ENCODE data around the gene GTPBP6. TPM values are rescaled to one million over a fixed set of nuclear protein-coding genes. Genes with fewer than 3 reads are reported as not detected.

GTPBP6 gene
- total RNA-seq, 1 donor from 2014 or later = 47.2 TPM

- H3K27me3 Mint-ChIP-seq (ENCODE audit: unreplicated experiment) = peaks cover 17% of the 10 kb centered on the region
- H3K4me1 Mint-ChIP-seq (ENCODE audit: unreplicated experiment) = peaks cover 14% of the 10 kb centered on the region
- H3K4me3 Mint-ChIP-seq (ENCODE audit: unreplicated experiment) = peak overlapping the region; percentile 79
- DNase-seq (ENCODE audit: low spot score) = peak; percentile 31
- no peak overlapping the region for H3K27ac Mint-ChIP-seq (ENCODE audit: unreplicated experiment)
- H3K9me3 Mint-ChIP-seq (ENCODE audit: unreplicated experiment) = no peaks in the 10 kb centered on the region
- no peak for TF ChIP-seq CTCF (IDR thresholded peaks at IDR 0.05; ENCODE audit: unreplicated experiment)
- peaks cover 5% of the 10 kb centered on the region for H3K36me3 Mint-ChIP-seq (ENCODE audit: low read depth, unreplicated experiment)
Observed at GRCh38 chrX:276581-277201, 41.9 kb downstream of the GTPBP6 start.

- peaks cover 17% of the 10 kb centered on the region for H3K27me3 Mint-ChIP-seq (ENCODE audit: unreplicated experiment)
- TF ChIP-seq CTCF (IDR thresholded peaks at IDR 0.05; ENCODE audit: unreplicated experiment) = no peak
- peak; percentile 52 for DNase-seq (ENCODE audit: low spot score)
- peak overlapping the region; percentile 79 for H3K4me3 Mint-ChIP-seq (ENCODE audit: unreplicated experiment)
- no peaks in the 10 kb centered on the region for H3K9me3 Mint-ChIP-seq (ENCODE audit: unreplicated experiment)
- peaks cover 11% of the 10 kb centered on the region for H3K4me1 Mint-ChIP-seq (ENCODE audit: unreplicated experiment)
- H3K27ac Mint-ChIP-seq (ENCODE audit: unreplicated experiment) = no peak overlapping the region
- H3K36me3 Mint-ChIP-seq (ENCODE audit: low read depth, unreplicated experiment) = peaks cover 5% of the 10 kb centered on the region
Observed at GRCh38 chrX:275967-276580, 42.5 kb downstream of the GTPBP6 start.

GRCh38 chrX:275476-275966, 43.1 kb downstream of the GTPBP6 start:
- Mint-ChIP-seq H3K9me3 (ENCODE audit: unreplicated experiment) (no peaks in the 10 kb centered on the region), H3K27ac (ENCODE audit: unreplicated experiment) (no peak overlapping the region), H3K4me1 (ENCODE audit: unreplicated experiment) (peaks cover 11% of the 10 kb centered on the region), H3K4me3 (ENCODE audit: unreplicated experiment) (no peak overlapping the region), H3K36me3 (ENCODE audit: low read depth, unreplicated experiment) (peaks cover 5% of the 10 kb centered on the region), H3K27me3 (ENCODE audit: unreplicated experiment) (peaks cover 20% of the 10 kb centered on the region)
- DNase-seq (ENCODE audit: low spot score) = peak; percentile 22
- TF ChIP-seq CTCF (IDR thresholded peaks at IDR 0.05; ENCODE audit: unreplicated experiment) = no peak

- peaks cover 5% of the 10 kb centered on the region for H3K36me3 Mint-ChIP-seq (ENCODE audit: low read depth, unreplicated experiment)
- H3K9me3 Mint-ChIP-seq (ENCODE audit: unreplicated experiment) = no peaks in the 10 kb centered on the region
- TF ChIP-seq CTCF (IDR thresholded peaks at IDR 0.05; ENCODE audit: unreplicated experiment) = no peak
- no peak overlapping the region for H3K4me3 Mint-ChIP-seq (ENCODE audit: unreplicated experiment)
- H3K27ac Mint-ChIP-seq (ENCODE audit: unreplicated experiment) = no peak overlapping the region
- H3K4me1 Mint-ChIP-seq (ENCODE audit: unreplicated experiment) = peaks cover 11% of the 10 kb centered on the region
- peak; percentile 23 for DNase-seq (ENCODE audit: low spot score)
- peaks cover 20% of the 10 kb centered on the region for H3K27me3 Mint-ChIP-seq (ENCODE audit: unreplicated experiment)
Observed at GRCh38 chrX:274904-275475, 43.6 kb downstream of the GTPBP6 start.
